Rectal smooth muscle tissue (tissue), 1 donor: ENCODE data around the gene TAS2R19.

Experiments
- H3K27ac ChIP-seq: one replicate; pipeline ENCODE4 v1.7.0; 2013; ENCODE audit warnings: low read depth, low read length, inconsistent platforms
- H3K27me3 ChIP-seq: one replicate; pipeline ENCODE4 v1.7.0; 2013; ENCODE audit warnings: low read length; ENCODE audit not compliant: control insufficient read depth, insufficient read depth
- H3K36me3 ChIP-seq: one replicate; pipeline ENCODE4 v1.7.0; 2013; ENCODE audit warnings: low read length; ENCODE audit not compliant: control insufficient read depth, insufficient read depth
- H3K4me1 ChIP-seq: one replicate; pipeline ENCODE4 v1.7.0; 2013; ENCODE audit warnings: low read length; ENCODE audit not compliant: control insufficient read depth, insufficient read depth
- H3K4me3 ChIP-seq: one replicate; pipeline ENCODE4 v1.7.0; 2013; ENCODE audit warnings: low read length
- H3K9ac ChIP-seq: one replicate; pipeline ENCODE4 v1.7.0; 2013; ENCODE audit warnings: low read length

Gene TAS2R19

DNA sequence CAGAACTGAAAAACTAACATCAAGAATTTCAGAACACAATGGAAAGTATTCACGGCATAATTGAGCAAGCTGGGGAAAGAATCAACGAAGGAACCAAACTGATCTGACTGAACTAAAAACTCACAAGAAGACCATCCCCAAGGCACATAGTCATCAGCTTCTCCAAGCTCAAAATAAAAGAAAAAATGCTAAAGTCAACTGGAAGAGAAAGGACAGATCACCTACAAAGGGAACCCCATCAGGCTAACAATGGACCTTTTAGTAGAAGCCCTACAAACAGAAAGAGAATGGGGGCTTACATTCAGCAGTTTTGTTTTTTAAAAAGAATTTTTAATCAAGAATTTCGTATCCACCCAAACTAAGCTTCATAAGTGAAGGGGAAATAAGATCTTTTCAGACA, 47.5 kb downstream of the TAS2R19 start:
- no peaks in the 10 kb centered on the region for H3K27me3 ChIP-seq
- H3K9ac ChIP-seq = no peak overlapping the region
- H3K27ac ChIP-seq = no peak overlapping the region
- H3K36me3 ChIP-seq = no peaks in the 10 kb centered on the region
- H3K4me1 ChIP-seq = no peaks in the 10 kb centered on the region
- no peak overlapping the region for H3K4me3 ChIP-seq
